MM.1S (cell line): Measurements from ENCODE around the gene SEMA4D.

Experiments
- DNase-seq: peaks from one replicate; pipeline ENCODE4 v3.0.0-alpha.2; 2015
- H2AFZ ChIP-seq: fragments of 300-600 bp; sonication (generic); 2 replicates; pipeline ENCODE4 v1.6.0; 2016; ENCODE audit warnings: antibody characterized with exemption, low read length
- H3F3A ChIP-seq: fragments of 300-600 bp; sonication (generic); 2 replicates; pipeline ENCODE4 v1.6.1; 2016; ENCODE audit warnings: mild to moderate bottlenecking, antibody characterized with exemption, low read length, moderate library complexity, mixed read lengths; ENCODE audit not compliant: insufficient read depth
- H3K27ac ChIP-seq: fragments of 300-600 bp; sonication (generic); 2 replicates; pipeline ENCODE4 v1.5.1; 2016; ENCODE audit warnings: mild to moderate bottlenecking, low read length
- H3K27me3 ChIP-seq: fragments of 300-600 bp; sonication (generic); replicated peaks from 2 replicates; pipeline ENCODE4 v1.6.0; 2016; ENCODE audit warnings: low read length; ENCODE audit not compliant: insufficient read depth
- H3K36me3 ChIP-seq: fragments of 300-600 bp; sonication (generic); replicated peaks from 2 replicates; pipeline ENCODE4 v1.6.1; 2016; ENCODE audit warnings: mild to moderate bottlenecking, low read length, mixed read lengths; ENCODE audit not compliant: insufficient read depth
- H3K4me1 ChIP-seq: fragments of 300-600 bp; sonication (generic); 2 replicates; pipeline ENCODE4 v1.6.1; 2016; ENCODE audit warnings: low read length, mixed read lengths
- H3K4me2 ChIP-seq: fragments of 300-600 bp; sonication (generic); 2 replicates; pipeline ENCODE4 v1.6.0; 2016; ENCODE audit warnings: low read depth, low read length
- H3K4me3 ChIP-seq: fragments of 300-600 bp; sonication (generic); 2 replicates; pipeline ENCODE4 v1.5.1; 2016; ENCODE audit warnings: low read length, mixed read lengths
- H3K79me2 ChIP-seq: fragments of 300-600 bp; sonication (generic); 2 replicates; pipeline ENCODE4 v1.6.1; 2016; ENCODE audit warnings: mixed run types, low read length, mixed read lengths
- H3K9ac ChIP-seq: fragments of 300-600 bp; sonication (generic); 2 replicates; pipeline ENCODE4 v1.6.1; 2016; ENCODE audit warnings: low read length, mixed read lengths
- H3K9me2 ChIP-seq: fragments of 300-600 bp; sonication (generic); replicated peaks from 2 replicates; pipeline ENCODE4 v1.6.1; 2016; ENCODE audit warnings: mild to moderate bottlenecking, low read length, mixed read lengths; ENCODE audit not compliant: insufficient read depth
- H3K9me3 ChIP-seq: fragments of 300-600 bp; sonication (generic); replicated peaks from 2 replicates; pipeline ENCODE4 v1.6.1; 2016; ENCODE audit warnings: mild to moderate bottlenecking, low read length, mixed read lengths; ENCODE audit not compliant: insufficient read depth
- H4K20me1 ChIP-seq: fragments of 300-600 bp; sonication (generic); 2 replicates; pipeline ENCODE4 v1.6.1; 2016; ENCODE audit warnings: mild to moderate bottlenecking, low read length, moderate library complexity, mixed read lengths; ENCODE audit not compliant: insufficient read depth
- EZH2 ChIP-seq: fragments of 300-600 bp; sonication (generic); optimal IDR thresholded peaks from 2 replicates; pipeline ENCODE3; 2017; ENCODE audit warnings: low read depth, mild to moderate bottlenecking, antibody characterized with exemption, low read length, mixed read lengths
- EZH2phosphoT487 ChIP-seq: fragments of 300-600 bp; sonication (generic); IDR thresholded peaks from 2 replicates; pipeline ENCODE4 v1.6.1; 2018; ENCODE audit warnings: antibody characterized with exemption, low read length
- TF ChIP-seq, protein P1 (sequence below): fragments of 300-600 bp; sonication (generic); IDR thresholded peaks from 2 replicates; pipeline ENCODE4 v1.5.1; 2016; ENCODE audit warnings: antibody characterized with exemption, low read length, mixed read lengths

SEMA4D gene

DNA sequence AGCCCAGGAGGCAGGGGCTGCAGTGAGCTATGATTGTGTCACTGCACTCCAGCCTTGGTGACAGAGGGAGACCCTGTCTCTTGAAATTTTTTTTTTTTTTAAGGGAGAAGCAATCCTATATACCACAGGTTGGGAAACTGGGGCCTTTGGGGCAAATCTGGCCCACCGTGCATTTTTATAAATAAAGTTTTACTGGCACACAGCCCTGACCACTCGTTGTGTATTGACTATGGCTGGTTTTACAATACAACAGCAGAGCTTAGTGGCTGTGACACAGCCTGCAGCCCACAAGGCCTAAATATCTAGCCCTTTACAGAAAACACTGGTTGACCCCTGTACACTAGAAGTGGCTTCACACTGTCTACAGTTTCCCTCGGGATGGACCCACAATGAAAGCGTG lies 121.6 kb downstream of the SEMA4D start:
- Histone ChIP-seq H3K9ac (no peak overlapping the region), H4K20me1 (no peaks in the 10 kb centered on the region), H3K4me1 (no peaks in the 10 kb centered on the region), H3K9me2 (no peaks in the 10 kb centered on the region), H3K4me3 (no peak overlapping the region), H3K9me3 (no peaks in the 10 kb centered on the region), H3K27me3 (no peaks in the 10 kb centered on the region), H3K4me2 (no peak overlapping the region), H3F3A (no peaks in the 10 kb centered on the region), H3K79me2 (no peaks in the 10 kb centered on the region), H3K27ac (no peak overlapping the region), H2AFZ (no peak overlapping the region), H3K36me3 (peaks cover 4% of the 10 kb centered on the region; the same call in 1 of the 2 replicates)
- DNase-seq: no peak
- TF ChIP-seq EZH2phosphoT487 (no peak), EZH2 (no peak)
- TF ChIP-seq, protein P1, sequence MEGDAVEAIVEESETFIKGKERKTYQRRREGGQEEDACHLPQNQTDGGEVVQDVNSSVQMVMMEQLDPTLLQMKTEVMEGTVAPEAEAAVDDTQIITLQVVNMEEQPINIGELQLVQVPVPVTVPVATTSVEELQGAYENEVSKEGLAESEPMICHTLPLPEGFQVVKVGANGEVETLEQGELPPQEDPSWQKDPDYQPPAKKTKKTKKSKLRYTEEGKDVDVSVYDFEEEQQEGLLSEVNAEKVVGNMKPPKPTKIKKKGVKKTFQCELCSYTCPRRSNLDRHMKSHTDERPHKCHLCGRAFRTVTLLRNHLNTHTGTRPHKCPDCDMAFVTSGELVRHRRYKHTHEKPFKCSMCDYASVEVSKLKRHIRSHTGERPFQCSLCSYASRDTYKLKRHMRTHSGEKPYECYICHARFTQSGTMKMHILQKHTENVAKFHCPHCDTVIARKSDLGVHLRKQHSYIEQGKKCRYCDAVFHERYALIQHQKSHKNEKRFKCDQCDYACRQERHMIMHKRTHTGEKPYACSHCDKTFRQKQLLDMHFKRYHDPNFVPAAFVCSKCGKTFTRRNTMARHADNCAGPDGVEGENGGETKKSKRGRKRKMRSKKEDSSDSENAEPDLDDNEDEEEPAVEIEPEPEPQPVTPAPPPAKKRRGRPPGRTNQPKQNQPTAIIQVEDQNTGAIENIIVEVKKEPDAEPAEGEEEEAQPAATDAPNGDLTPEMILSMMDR: no peak

DNA sequence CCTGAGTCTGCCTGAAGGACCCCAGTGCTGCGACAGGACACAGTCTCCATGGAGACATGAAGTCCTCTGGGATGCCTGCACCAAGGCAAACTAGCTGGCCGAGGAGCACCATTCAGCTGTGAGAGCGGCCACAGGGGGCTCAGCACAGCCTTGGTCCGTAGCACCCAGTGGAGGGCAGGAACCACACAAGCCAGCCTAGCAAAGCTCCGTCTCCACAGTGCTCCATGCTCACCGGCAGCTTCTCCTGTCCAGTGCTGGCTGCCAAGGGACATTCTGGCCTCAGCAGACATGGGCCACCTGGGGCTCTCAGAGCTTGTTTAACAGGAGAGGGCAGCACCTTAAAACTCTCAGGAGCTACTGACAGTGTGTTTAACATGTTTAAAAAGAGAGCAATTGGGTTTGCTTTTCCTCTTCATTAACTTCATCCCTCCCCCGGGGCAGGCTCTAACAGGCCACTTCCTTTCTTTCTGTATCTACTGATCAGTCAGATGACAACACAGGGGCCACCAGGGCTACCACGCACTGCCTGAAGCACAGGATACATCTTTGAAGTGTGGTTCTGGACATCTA lies 122.6 kb downstream of the SEMA4D start:
- H3K4me3 ChIP-seq: no peak overlapping the region
- H3K9me2 ChIP-seq: no peaks in the 10 kb centered on the region
- H3K36me3 ChIP-seq: peaks cover 4% of the 10 kb centered on the region; the same call in 1 of the 2 replicates
- no peak for DNase-seq
- H3F3A ChIP-seq: no peaks in the 10 kb centered on the region
- H3K9ac ChIP-seq: no peak overlapping the region
- H3K4me2 ChIP-seq: no peak overlapping the region
- H2AFZ ChIP-seq: no peak overlapping the region
- TF ChIP-seq EZH2phosphoT487 (no peak), EZH2 (no peak)
- TF ChIP-seq, protein P1: no peak
- no peak overlapping the region for H3K27ac ChIP-seq
- H3K9me3 ChIP-seq: no peaks in the 10 kb centered on the region
- no peaks in the 10 kb centered on the region for H3K27me3 ChIP-seq
- no peaks in the 10 kb centered on the region for H3K79me2 ChIP-seq
- H4K20me1 ChIP-seq: no peaks in the 10 kb centered on the region
- no peaks in the 10 kb centered on the region for H3K4me1 ChIP-seq

DNA sequence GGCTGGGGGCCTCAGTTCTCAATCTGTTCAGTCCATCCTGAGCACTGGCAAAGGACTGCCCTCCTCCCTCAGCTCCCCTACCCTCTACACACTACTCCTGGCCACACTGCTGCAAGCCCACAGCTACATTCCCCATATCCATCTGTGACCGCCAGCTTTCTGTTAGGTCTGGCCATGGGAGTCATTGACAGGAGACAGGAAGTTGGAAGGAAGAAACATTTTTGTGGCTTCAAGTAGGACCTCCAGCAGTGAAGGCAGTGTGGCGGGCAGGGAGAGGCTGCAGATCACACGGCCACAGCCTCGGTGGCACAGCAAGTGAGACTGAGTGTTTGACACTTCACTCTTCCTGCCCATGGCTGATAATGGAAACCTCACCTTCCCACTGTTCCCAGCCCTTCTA lies 123.7 kb downstream of the SEMA4D start:
- Histone ChIP-seq H3K27ac (no peak overlapping the region), H3K79me2 (no peaks in the 10 kb centered on the region), H3K27me3 (no peaks in the 10 kb centered on the region), H3F3A (no peaks in the 10 kb centered on the region), H3K9me3 (no peaks in the 10 kb centered on the region), H3K9me2 (no peaks in the 10 kb centered on the region), H3K36me3 (no peaks in the 10 kb centered on the region; the same call in 1 of the 2 replicates), H2AFZ (no peak overlapping the region), H4K20me1 (no peaks in the 10 kb centered on the region), H3K4me3 (no peak overlapping the region), H3K9ac (no peak overlapping the region), H3K4me1 (no peaks in the 10 kb centered on the region), H3K4me2 (no peak overlapping the region)
- no peak for DNase-seq
- no peak for TF ChIP-seq EZH2
- TF ChIP-seq, protein P1: no peak
- no peak for TF ChIP-seq EZH2phosphoT487
